ENCODE measurements around the gene NFATC2.

Gene NFATC2

DNA sequence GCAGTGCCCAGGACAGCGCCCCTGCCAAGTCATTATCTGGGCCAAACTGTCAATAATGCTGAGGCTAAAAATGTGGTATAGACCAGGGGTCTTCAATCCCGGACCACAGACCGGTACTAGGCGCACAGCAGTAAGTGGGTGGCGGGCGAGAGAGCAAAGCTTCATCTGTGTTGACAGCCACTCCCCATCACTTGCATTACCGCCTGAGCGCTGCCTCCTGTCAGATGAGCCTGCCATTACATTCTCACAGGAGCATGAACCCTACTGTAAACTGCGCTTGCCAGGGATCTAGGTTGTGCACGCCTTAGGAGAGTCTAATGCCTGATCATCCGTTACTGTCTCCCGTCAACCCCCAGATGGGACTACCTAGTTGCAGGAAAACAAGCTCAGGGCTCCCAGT lies 91.0 kb downstream of the NFATC2 start:
- Histone ChIP-seq H3K9me3 (ENCODE audit: control insufficient read depth, insufficient read depth, low read length) (no peaks in the 10 kb centered on the region), H3K27me3 (ENCODE audit: control insufficient read depth, low read length) (no peaks in the 10 kb centered on the region), H3K79me2 (ENCODE audit: control insufficient read depth, low read length) (no peaks in the 10 kb centered on the region), H3K27ac (ENCODE audit: low read depth, low read length) (no peak overlapping the region), H3K9me2 (replicated peaks; ENCODE audit: control insufficient read depth, low read length) (no peaks in the 10 kb centered on the region), H3K4me3 (ENCODE audit: low read length) (no peak overlapping the region), H4K20me1 (ENCODE audit: control insufficient read depth, insufficient read depth, low read depth, low read length) (no peaks in the 10 kb centered on the region), H3K4me2 (ENCODE audit: low read length) (no peak overlapping the region), H3F3A (ENCODE audit: control insufficient read depth, insufficient read depth) (peaks cover 3% of the 10 kb centered on the region; the same call in 1 of the 2 replicates), H3K4me1 (ENCODE audit: control insufficient read depth, low read length) (peaks cover 6% of the 10 kb centered on the region), H3K36me3 (ENCODE audit: control insufficient read depth, low read length) (peaks cover 48% of the 10 kb centered on the region)
- TF ChIP-seq, protein P1, sequence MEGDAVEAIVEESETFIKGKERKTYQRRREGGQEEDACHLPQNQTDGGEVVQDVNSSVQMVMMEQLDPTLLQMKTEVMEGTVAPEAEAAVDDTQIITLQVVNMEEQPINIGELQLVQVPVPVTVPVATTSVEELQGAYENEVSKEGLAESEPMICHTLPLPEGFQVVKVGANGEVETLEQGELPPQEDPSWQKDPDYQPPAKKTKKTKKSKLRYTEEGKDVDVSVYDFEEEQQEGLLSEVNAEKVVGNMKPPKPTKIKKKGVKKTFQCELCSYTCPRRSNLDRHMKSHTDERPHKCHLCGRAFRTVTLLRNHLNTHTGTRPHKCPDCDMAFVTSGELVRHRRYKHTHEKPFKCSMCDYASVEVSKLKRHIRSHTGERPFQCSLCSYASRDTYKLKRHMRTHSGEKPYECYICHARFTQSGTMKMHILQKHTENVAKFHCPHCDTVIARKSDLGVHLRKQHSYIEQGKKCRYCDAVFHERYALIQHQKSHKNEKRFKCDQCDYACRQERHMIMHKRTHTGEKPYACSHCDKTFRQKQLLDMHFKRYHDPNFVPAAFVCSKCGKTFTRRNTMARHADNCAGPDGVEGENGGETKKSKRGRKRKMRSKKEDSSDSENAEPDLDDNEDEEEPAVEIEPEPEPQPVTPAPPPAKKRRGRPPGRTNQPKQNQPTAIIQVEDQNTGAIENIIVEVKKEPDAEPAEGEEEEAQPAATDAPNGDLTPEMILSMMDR (IDR thresholded peaks at IDR 0.05; ENCODE audit: low read depth, low read length, poor library complexity, severe bottlenecking) = no peak
- no peak for TF ChIP-seq EZH2phosphoT487 (IDR thresholded peaks at IDR 0.05; ENCODE audit: borderline replicate concordance, low read length)

DNA sequence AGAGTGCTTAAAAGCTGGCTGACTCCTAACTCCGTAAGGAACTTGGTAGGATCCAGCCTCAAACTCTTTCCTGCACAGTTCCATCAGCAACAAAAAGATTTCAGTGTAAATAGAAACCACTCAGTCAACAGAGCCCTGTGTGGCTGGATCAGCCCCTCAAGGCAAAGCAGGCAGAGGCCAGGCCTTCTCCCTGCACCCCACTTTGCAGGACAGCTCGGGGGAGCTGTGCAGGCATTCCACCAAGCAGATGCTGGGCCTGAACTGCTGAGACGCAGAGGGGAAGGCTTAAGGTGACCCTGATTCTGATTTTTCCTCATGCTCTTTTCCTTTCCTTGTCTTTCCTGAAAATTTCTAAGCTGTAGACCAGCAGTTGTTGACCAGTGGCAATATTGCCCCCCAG lies 91.5 kb downstream of the NFATC2 start:
- TF ChIP-seq EZH2phosphoT487 (IDR thresholded peaks at IDR 0.05; ENCODE audit: borderline replicate concordance, low read length) = no peak
- TF ChIP-seq, protein P1 (IDR thresholded peaks at IDR 0.05; ENCODE audit: low read depth, low read length, poor library complexity, severe bottlenecking) = no peak
- no peak overlapping the region for H3K4me3 ChIP-seq (ENCODE audit: low read length)
- H3K27ac ChIP-seq (ENCODE audit: low read depth, low read length) = no peak overlapping the region

DNA sequence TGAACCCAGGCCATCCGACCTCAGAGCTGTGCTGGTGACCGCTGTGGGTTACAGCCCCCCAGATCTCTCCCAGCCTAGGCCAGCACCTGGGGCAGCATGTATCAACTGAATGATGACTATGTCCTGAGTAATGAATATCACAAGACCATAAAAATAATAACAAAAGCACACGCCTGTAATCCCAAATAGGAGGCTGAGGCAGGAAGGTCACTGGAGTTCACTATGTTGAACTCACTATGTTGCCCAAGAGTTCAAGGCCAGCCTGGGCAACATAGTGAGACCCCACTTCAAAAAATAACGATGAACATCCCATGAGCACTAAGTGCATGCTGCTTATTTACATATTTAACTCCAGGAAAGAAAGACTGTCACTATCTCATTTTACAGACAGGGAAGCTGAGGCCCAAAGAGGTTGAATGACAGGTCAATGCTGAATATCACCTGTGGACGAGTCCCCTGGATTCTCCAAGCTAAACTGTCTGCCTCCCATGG lies 92.3 kb downstream of the NFATC2 start:
- TF ChIP-seq, protein P1 (IDR thresholded peaks at IDR 0.05; ENCODE audit: low read depth, low read length, poor library complexity, severe bottlenecking) = no peak
- no peak for TF ChIP-seq EZH2phosphoT487 (IDR thresholded peaks at IDR 0.05; ENCODE audit: borderline replicate concordance, low read length)
- Histone ChIP-seq H3K9me2 (replicated peaks; ENCODE audit: control insufficient read depth, low read length) (no peaks in the 10 kb centered on the region), H4K20me1 (ENCODE audit: control insufficient read depth, insufficient read depth, low read depth, low read length) (no peaks in the 10 kb centered on the region), H3K4me2 (ENCODE audit: low read length) (no peak overlapping the region), H3K79me2 (ENCODE audit: control insufficient read depth, low read length) (no peaks in the 10 kb centered on the region), H3K4me3 (ENCODE audit: low read length) (no peak overlapping the region), H3K27ac (ENCODE audit: low read depth, low read length) (no peak overlapping the region), H3K9me3 (ENCODE audit: control insufficient read depth, insufficient read depth, low read length) (no peaks in the 10 kb centered on the region), H3F3A (ENCODE audit: control insufficient read depth, insufficient read depth) (peaks cover 3% of the 10 kb centered on the region; the same call in 1 of the 2 replicates), H3K36me3 (ENCODE audit: control insufficient read depth, low read length) (peaks cover 47% of the 10 kb centered on the region), H3K4me1 (ENCODE audit: control insufficient read depth, low read length) (peaks cover 9% of the 10 kb centered on the region), H3K27me3 (ENCODE audit: control insufficient read depth, low read length) (no peaks in the 10 kb centered on the region)

More for the DNA sequence above, 91.5 kb downstream of the NFATC2 start:
- Histone ChIP-seq H3K4me1 (ENCODE audit: control insufficient read depth, low read length) (peaks cover 4% of the 10 kb centered on the region), H3K36me3 (ENCODE audit: control insufficient read depth, low read length) (peaks cover 48% of the 10 kb centered on the region), H3K27me3 (ENCODE audit: control insufficient read depth, low read length) (no peaks in the 10 kb centered on the region), H3K9me3 (ENCODE audit: control insufficient read depth, insufficient read depth, low read length) (no peaks in the 10 kb centered on the region), H3K4me2 (ENCODE audit: low read length) (no peak overlapping the region), H3F3A (ENCODE audit: control insufficient read depth, insufficient read depth) (peaks cover 3% of the 10 kb centered on the region; the same call in 1 of the 2 replicates), H3K79me2 (ENCODE audit: control insufficient read depth, low read length) (no peaks in the 10 kb centered on the region), H4K20me1 (ENCODE audit: control insufficient read depth, insufficient read depth, low read depth, low read length) (no peaks in the 10 kb centered on the region), H3K9me2 (replicated peaks; ENCODE audit: control insufficient read depth, low read length) (no peaks in the 10 kb centered on the region)

Measured in DOHH2 (cell line).